ENCODE results near the gene CACNG8.

GRCh38 chr19:53917356-53917755, 45.4 kb upstream of the CACNG8 start:
- no peak for TF ChIP-seq CTCF (IDR thresholded peaks at IDR 0.05 in 4 of 5, conservative IDR thresholded peaks at IDR 0.05 in 1 of 5)
- TF ChIP-seq POLR2A (IDR thresholded peaks at IDR 0.05) = no peak

All from gastrocnemius medialis (tissue), 4 donors.